GM12892 (cell line): ENCODE results near the gene CD8B2. TPM values are rescaled to one million over a fixed set of nuclear protein-coding genes. Genes with fewer than 3 reads are reported as not detected.
"Not testable (repeated sequence)": the region's sequence is repeated elsewhere in the genome, so short reads cannot be mapped to it uniquely, and the experiment has no call there.

Experiments
- DNase-seq: peaks from one replicate; pipeline ENCODE4 v3.0.0; 2011; ENCODE audit not compliant: insufficient read length
- FAIRE-seq: peaks from 2 replicates; lab custom pipeline; 2011; peaks lifted over from hg19 to GRCh38; lab: Jason Lieb, UNC
- polyA plus RNA-seq: library from polyadenylated mRNA; unstranded; fragments of >200 nt; gene quantifications from one replicate; pipeline ENCODE4 v1.2.1, GENCODE V29; 2012; ENCODE audit warnings: missing spikeins, inconsistent platforms; ENCODE audit not compliant: missing spikeins

CD8B2 gene
- not detected for polyA plus RNA-seq

- not testable (repeated sequence) for DNase-seq, FAIRE-seq
Observed at GRCh38 chr2:106486551-106487385, at the start of gene CD8B2. TSS of gene CD8B2 (plus strand) at chr2:106487364. CDS start at chr2:106487427, 63 bp downstream.

GRCh38 chr2:106461882-106462281 is 25.3 kb upstream of the CD8B2 start:
- not testable (repeated sequence) for FAIRE-seq, DNase-seq

GRCh38 chr2:106467516-106467915 is 19.6 kb upstream of the CD8B2 start:
- not testable (repeated sequence) for DNase-seq, FAIRE-seq

- not testable (repeated sequence) for DNase-seq
Observed at GRCh38 chr2:106468107-106468506, 19.1 kb upstream of the CD8B2 start, which contains the start of gene RGPD3. TSS of gene RGPD3 (minus strand) at chr2:106468413. CDS start at chr2:106468288, 125 bp downstream.

GRCh38 chr2:106470658-106471057 is 16.5 kb upstream of the CD8B2 start:
- not testable (repeated sequence) for FAIRE-seq, DNase-seq

More at GRCh38 chr2:106468107-106468506, 19.1 kb upstream of the CD8B2 start, which contains the start of gene RGPD3:
- not testable (repeated sequence) for FAIRE-seq

- DNase-seq, FAIRE-seq: not testable (repeated sequence)
Observed at GRCh38 chr2:106477647-106478046, 9.5 kb upstream of the CD8B2 start.

- not testable (repeated sequence) for FAIRE-seq
Observed at GRCh38 chr2:106479563-106479962, 7.6 kb upstream of the CD8B2 start.

GRCh38 chr2:106487386-106488191 is 425 bp downstream of the CD8B2 start:
- FAIRE-seq, DNase-seq: not testable (repeated sequence)

More at GRCh38 chr2:106479563-106479962, 7.6 kb upstream of the CD8B2 start:
- not testable (repeated sequence) for DNase-seq

GRCh38 chr2:106489701-106490100 is 2.5 kb downstream of the CD8B2 start:
- not testable (repeated sequence) for FAIRE-seq, DNase-seq

- not testable (repeated sequence) for FAIRE-seq, DNase-seq
Observed at GRCh38 chr2:106492399-106492798, 5.2 kb downstream of the CD8B2 start.

- not testable (repeated sequence) for DNase-seq
Observed at GRCh38 chr2:106492913-106493312, 5.7 kb downstream of the CD8B2 start.

GRCh38 chr2:106498549-106498948 is 11.4 kb downstream of the CD8B2 start:
- DNase-seq, FAIRE-seq: not testable (repeated sequence)

More at GRCh38 chr2:106492913-106493312, 5.7 kb downstream of the CD8B2 start:
- FAIRE-seq = not testable (repeated sequence)

- not testable (repeated sequence) for DNase-seq, FAIRE-seq
Observed at GRCh38 chr2:106500350-106500749, 13.2 kb downstream of the CD8B2 start.

- DNase-seq, FAIRE-seq: not testable (repeated sequence)
Observed at GRCh38 chr2:106502351-106502750, 15.2 kb downstream of the CD8B2 start.

- FAIRE-seq, DNase-seq: not testable (repeated sequence)
Observed at GRCh38 chr2:106504192-106504591, 17.0 kb downstream of the CD8B2 start.

GRCh38 chr2:106504787-106505186 is 17.6 kb downstream of the CD8B2 start:
- FAIRE-seq, DNase-seq: not testable (repeated sequence)

GRCh38 chr2:106506002-106506687 is 19.0 kb downstream of the CD8B2 start:
- not testable (repeated sequence) for DNase-seq, FAIRE-seq

GRCh38 chr2:106508660-106509373 is 21.7 kb downstream of the CD8B2 start:
- not testable (repeated sequence) for DNase-seq, FAIRE-seq

GRCh38 chr2:106509374-106509770 is 22.2 kb downstream of the CD8B2 start:
- FAIRE-seq = not testable (repeated sequence)

More at GRCh38 chr2:106509374-106509770, 22.2 kb downstream of the CD8B2 start:
- not testable (repeated sequence) for DNase-seq
